ENCODE results near the gene PABPC1L.

The PABPC1L gene

GRCh38 chr20:44900231-44900854, 9.5 kb upstream of the PABPC1L start:
- DNase-seq (ENCODE audit: low spot score): no peak

DNA sequence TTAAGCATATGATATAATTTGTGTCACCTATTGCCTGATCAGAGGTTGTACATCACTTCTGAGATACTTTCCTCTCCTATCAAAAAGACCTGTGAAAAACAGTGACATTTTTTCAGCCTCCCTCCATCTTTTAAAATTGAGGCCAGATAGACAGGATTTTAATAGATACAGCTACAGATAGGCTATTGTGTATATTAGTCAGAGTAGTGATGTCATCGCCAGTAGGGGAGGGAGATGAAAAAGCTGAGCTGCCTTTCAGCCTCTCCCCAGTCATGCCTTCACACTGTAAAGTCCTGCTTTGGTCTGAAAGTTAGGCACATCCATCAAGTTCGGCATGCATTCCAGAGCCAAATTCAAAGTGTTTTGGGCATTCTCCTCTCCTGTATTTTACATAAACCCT, 7.9 kb upstream of the PABPC1L start:
- no peak for DNase-seq (ENCODE audit: low spot score)

GRCh38 chr20:44904377-44904776, 5.5 kb upstream of the PABPC1L start:
- DNase-seq (ENCODE audit: low spot score): no peak

DNA sequence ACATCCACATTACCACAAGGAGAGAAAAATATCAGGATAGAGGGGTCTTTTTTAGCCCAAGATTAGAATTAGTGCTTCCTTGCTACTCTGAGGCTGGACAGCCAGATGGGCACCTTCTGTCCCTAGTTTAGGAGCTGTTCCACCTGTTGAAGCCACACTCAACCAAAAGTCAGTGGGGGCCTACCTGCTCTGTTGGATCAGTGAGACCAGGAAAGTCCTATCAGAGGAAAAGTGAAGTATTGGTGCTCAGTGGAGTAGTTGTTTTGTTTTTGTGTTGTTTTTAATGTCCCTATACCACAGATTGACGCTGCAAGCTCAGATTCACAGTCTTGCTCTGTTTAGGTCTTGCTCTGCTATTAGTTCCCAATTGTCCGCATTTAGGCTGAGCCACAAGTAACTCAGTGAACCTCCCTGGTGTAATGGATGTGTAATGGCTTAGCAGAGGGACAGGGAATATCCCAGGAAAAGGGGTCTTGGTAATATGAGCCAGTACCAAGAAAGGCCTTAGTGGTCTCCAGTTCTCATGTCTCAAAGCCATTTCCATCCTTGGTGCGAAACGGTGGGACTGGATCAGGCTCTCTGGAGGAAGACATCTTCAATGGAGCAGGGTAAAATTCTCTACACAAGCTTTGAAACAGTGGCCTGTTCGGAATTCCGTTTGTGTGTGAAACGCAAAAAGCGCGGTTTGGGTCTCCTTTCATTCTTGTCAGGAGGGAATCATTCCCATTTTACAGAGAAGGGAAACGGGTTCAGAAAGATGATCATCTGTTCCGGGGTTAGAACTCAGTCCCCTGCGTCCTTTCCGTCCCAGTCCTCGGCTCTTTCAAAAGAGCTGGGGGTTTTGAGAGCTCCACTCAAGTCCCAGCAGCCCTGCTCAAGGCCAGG, 631 bp upstream of the PABPC1L start:
- DNase-seq (ENCODE audit: low spot score): no peak

DNA sequence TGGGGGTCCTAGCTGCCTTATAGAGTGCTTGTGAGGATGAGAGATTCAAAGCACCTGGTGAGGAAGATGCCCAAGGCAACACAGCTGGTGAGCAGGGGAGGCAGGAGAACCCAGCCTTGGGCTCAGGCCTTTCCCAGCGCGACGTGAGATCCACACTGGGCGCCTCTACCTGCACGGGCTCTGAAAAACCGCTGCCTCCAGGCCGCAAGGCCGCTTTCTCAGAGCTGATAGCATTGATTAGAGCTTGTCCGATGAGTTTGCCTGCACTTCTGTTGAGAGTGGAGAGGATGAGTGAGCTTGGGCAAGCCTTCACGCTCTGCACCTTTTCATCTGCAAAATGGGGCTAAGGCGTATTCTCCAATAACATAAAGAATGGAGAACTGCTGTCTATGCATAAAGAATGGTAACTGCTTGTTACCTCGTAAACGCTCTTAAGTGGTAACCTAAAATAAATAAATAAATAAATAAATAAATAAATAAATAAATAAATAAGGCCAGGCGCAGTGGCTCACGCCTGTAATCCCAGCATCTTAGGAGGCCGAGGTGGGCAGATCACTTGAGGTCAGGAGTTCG, 916 bp downstream of the PABPC1L start:
- DNase-seq (ENCODE audit: low spot score): no peak

- peak; percentile 65 for DNase-seq (ENCODE audit: low spot score)
Measured at GRCh38 chr20:44911264-44911921, 1.5 kb downstream of the PABPC1L start.

GRCh38 chr20:44912189-44912588, 2.3 kb downstream of the PABPC1L start:
- DNase-seq (ENCODE audit: low spot score): no peak

DNA sequence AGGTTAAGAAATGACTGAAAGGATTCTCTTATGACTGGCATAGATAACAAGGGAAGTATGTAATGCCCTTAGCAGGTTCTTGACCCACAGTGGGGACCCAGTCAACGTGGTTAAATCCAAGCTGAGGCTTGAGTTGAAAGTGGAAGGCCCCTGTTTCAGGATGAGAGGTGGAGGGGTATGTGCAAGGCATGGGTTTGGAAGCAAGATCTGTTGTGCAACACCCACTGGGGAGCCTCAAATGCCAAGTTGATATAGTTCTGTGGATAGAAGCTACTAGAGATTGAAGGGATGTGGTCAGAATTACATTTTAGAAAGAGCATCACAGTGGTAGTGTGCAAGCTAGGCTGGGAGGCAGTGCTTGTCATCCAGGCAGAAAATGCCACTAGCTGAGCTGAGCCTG, 5.1 kb downstream of the PABPC1L start:
- DNase-seq (ENCODE audit: low spot score): no peak

DNA sequence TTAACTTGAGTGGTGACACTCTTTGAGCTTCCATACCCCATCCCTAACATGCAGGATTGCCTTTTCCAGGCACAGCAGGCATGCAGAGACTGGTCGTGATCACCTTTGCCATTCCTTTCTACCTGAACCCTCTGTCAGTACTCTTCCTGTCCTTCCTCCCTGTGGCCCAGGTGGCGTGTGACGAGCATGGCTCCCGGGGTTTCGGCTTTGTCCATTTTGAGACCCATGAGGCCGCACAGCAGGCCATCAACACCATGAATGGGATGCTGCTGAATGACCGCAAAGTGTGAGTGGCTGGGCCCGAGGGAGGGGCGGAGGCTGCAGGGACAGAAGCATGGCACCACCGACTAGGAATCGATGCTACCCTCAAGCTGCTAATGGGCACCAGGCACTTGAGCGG, 6.7 kb downstream of the PABPC1L start:
- DNase-seq (ENCODE audit: low spot score): no peak

DNA sequence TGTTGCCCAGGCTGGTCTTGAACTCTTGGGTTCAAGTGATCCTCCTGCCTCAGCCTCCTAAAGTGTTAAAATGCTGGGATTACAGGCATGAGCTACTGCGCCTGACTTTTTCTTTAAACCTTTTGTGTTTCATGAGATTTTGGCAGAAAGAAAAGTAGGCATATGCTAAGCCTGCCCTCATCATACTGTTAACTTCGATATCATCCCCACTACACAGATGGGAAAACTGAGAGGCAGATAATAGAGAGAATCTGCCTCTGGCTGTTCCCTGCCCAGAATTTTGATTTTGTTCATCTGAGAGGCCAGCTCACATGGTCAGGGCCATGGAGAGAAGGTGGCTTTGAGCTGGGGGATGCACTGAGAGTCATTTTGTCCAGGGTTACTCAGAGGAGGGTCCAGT, 7.5 kb downstream of the PABPC1L start:
- DNase-seq (ENCODE audit: low spot score): no peak

DNA sequence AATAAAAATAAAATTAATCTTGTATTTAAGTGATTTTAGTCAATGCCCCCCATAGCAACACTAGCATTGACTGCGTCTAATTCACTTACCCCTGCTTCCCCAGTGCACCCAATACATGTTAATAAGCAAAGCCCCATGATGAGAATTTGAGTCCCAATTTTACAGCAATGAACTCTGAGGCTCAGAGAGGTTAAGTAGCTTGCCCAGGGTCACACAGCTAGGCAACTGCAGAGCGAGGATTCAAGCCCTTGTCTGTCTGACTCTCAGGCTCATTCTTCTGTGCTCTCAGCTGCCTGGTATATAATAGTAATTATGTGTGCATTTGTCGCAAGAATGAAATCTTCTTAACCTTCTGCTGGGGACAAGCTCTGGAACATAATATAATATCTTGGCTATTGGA, 8.5 kb downstream of the PABPC1L start:
- no peak for DNase-seq (ENCODE audit: low spot score)

GRCh38 chr20:44918761-44919160, 8.9 kb downstream of the PABPC1L start:
- DNase-seq (ENCODE audit: low spot score): no peak

DNA sequence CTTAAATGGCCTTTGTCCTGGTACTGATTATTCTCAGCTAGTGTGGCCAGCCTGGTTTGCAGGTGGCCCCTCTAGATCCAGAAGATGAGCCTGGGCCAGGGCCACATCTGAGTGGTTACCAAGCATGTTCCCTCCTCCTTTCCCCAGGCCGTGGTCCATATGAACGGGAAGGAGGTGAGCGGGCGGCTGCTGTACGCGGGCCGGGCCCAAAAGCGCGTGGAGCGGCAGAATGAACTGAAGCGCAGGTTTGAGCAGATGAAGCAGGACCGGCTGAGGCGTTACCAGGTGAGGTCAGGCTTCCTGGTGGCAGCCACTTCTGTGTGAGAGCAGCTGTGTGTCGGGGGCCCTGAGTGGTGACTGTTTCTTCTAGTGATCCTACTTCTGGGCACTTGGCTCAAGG, 11.6 kb downstream of the PABPC1L start:
- no peak for DNase-seq (ENCODE audit: low spot score)

GRCh38 chr20:44924541-44924940, 14.7 kb downstream of the PABPC1L start:
- DNase-seq (ENCODE audit: low spot score): peak; percentile 23

DNA sequence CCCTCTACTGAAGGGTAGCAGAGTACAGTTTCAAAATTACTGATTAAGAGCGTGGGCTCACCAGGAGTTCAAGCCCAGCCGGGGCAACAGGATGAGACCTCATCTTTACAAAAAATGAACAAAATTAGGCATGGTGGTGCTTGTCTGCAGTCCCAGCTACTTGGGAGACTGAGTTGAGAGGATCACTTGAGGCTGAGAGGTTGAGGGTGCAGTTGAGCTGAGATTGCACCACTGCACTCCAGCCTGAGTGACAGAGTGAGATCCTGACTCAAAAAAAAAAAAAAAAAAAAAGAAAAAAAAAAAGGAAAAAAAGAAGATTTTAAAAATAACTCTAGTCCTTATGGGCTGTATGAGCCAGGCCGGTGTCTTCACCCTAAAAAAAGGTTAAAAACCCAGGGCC, 18.7 kb downstream of the PABPC1L start:
- DNase-seq (ENCODE audit: low spot score): no peak

DNA sequence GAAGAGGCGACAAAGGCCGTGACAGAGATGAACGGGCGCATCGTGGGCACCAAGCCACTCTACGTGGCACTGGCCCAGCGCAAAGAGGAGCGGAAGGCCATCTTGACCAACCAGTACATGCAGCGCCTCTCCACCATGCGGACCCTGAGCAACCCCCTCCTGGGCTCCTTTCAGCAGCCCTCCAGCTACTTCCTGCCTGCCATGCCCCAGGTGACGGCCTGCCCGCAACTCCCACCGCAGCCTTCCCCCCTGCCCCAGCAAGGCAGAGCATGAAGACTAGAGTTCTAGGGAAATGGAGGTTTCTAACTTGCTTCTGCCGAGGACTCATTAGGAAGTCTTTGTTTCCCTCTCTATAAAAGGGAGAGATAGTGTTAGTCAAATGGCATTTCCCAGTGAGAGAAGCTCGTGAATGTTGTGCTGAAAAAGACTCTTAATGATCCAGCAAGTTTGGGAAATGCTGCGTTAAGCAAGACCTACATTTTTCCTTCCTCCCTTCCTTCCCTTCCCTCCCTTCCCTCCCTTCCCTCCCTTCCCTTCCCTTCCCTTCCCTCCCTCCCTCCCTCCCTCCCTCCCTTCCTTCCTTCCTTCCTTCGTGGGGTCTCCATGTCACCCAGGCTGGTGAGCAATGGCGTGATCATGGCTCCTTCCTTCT, 20.8 kb downstream of the PABPC1L start:
- DNase-seq (ENCODE audit: low spot score): no peak

DNA sequence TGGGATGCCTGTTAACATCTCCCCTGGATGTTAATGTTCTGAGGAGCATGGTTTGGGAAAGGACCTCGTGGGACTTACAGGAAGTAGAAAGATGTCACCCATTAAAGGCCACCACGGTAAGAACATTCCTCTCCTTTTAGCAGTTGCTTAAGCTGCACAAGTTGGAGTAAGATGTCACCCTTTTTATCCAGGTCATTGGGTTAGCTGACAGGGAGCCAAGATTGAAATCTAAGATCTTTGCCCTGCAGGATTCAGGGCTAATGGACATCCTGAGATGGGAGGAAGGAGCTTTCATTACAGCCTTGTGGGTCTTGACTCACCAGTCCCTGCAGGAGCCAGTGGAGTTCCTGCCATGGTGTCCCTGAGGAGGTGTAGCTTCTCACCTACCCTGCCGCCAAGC, 22.1 kb downstream of the PABPC1L start:
- no peak for DNase-seq (ENCODE audit: low spot score)

DNA sequence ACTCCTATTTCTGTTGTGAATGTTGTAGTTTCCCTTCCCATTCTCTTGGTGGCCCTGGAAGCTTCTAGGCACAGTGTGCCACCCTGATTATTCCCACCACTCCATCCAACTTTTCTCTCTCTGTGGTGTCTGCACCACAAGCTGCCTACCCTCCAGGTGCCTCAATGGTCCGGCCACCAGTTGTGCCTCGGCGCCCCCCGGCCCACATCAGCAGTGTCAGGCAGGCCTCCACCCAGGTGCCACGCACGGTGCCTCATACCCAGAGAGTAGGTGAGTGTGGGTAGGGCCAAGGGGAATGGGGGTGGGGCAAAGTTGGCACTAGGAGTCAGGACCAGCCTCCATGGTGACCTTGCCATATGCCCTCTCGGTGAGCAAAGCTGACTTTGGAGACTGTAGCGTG, 23.1 kb downstream of the PABPC1L start:
- no peak for DNase-seq (ENCODE audit: low spot score)

DNA sequence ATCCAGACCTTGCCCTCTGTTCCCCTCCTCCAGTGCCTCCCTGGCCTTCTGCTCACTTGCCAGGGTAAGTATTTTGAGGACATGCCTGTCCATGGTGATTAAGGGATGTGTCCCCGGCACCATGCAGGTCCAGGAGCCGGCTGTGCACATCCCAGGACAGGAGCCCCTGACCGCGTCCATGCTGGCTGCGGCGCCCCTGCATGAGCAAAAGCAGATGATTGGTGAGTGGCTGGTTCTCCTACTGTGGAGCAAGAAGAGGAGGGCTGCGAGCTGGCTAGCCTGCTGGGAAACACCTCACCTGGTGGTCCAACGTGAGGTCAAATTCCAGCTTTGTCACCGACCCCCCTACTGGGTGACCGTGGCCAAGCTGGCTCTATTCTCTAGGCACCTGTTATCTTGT, 26.6 kb downstream of the PABPC1L start:
- no peak for DNase-seq (ENCODE audit: low spot score)

- no peak for DNase-seq (ENCODE audit: low spot score)
Measured at GRCh38 chr20:44938637-44939036, 28.8 kb downstream of the PABPC1L start.

DNA sequence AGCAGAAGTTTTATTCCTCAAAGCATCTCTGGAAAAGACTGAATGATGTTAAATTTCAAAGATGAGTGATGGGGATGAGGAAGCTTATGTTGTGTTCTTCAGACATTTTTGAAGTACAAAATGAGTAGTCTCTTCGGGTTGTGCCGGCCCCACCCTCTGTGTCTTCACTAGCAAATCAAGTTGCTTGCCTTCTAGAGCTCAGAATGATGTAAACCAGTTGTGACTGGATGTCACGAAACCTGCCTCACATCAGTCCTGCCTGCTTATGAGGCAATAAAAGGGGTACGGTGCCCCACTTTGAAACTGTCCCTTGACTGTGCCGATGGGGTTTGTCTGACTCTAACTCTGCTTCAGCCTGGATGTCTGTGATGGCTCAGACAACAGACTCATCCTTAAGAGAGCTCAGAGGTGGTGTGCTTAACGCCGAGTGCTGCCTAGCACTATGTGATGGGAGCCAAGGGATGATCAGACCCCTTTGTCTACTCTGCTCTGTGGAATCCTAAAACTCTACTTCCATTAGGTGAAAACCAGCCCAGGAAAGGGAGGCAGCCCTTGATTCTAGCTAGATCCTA, 31.3 kb downstream of the PABPC1L start:
- no peak for DNase-seq (ENCODE audit: low spot score)

Measured in SK-N-DZ (cell line).